Measurements from ENCODE around the gene KIF26B. TPM values are rescaled to one million over a fixed set of nuclear protein-coding genes. Genes with fewer than 3 reads are reported as not detected.

The KIF26B gene
- total and polyA plus RNA-seq, 2 donors: 0.43 to 1.6 TPM

- no peaks in the 10 kb centered on the region for H3K36me3 ChIP-seq (ENCODE audit: control insufficient read depth in 2 of 2, insufficient read depth in 2 of 2, low read length in 1 of 2)
- no peaks in the 10 kb centered on the region for H3K9me3 ChIP-seq (ENCODE audit: control insufficient read depth in 2 of 2, insufficient read depth in 1 of 2, low read length in 1 of 2)
- H3K4me3 ChIP-seq (ENCODE audit: low read length in 2 of 2): no peak overlapping the region
- no peaks in the 10 kb centered on the region for H3K27me3 ChIP-seq (ENCODE audit: control insufficient read depth in 2 of 2, insufficient read depth in 1 of 2, low read length in 1 of 2)
- WGBS: 95% methylated on average over 1 of the region's 1 CpG
- no peak overlapping the region for H3K27ac ChIP-seq (ENCODE audit: low read depth in 1 of 2, low read length in 1 of 2)
- DNase-seq (ENCODE audit: low read depth in 6 of 9, low spot score in 9 of 9): no peak
- H3K4me1 ChIP-seq (ENCODE audit: control insufficient read depth in 2 of 2, insufficient read depth in 2 of 2, low read length in 2 of 2): no peaks in the 10 kb centered on the region
Measured at GRCh38 chr1:245404527-245404926, 249.7 kb downstream of the KIF26B start.

GRCh38 chr1:245404952-245405351 lies 250.2 kb downstream of the KIF26B start:
- 94% methylated on average over 4 of the region's 4 CpGs for WGBS
- Histone ChIP-seq H3K36me3 (ENCODE audit: control insufficient read depth in 2 of 2, insufficient read depth in 2 of 2, low read length in 1 of 2) (no peaks in the 10 kb centered on the region), H3K4me1 (ENCODE audit: control insufficient read depth in 2 of 2, insufficient read depth in 2 of 2, low read length in 2 of 2) (no peaks in the 10 kb centered on the region), H3K4me3 (ENCODE audit: low read length in 2 of 2) (no peak overlapping the region), H3K27me3 (ENCODE audit: control insufficient read depth in 2 of 2, insufficient read depth in 1 of 2, low read length in 1 of 2) (no peaks in the 10 kb centered on the region), H3K9me3 (ENCODE audit: control insufficient read depth in 2 of 2, insufficient read depth in 1 of 2, low read length in 1 of 2) (no peaks in the 10 kb centered on the region), H3K27ac (ENCODE audit: low read depth in 1 of 2, low read length in 1 of 2) (no peak overlapping the region)
- DNase-seq (ENCODE audit: low read depth in 6 of 9, low spot score in 9 of 9): no peak

- no peak for DNase-seq (ENCODE audit: low read depth in 6 of 9, low spot score in 9 of 9)
- Histone ChIP-seq H3K27me3 (ENCODE audit: control insufficient read depth in 2 of 2, insufficient read depth in 1 of 2, low read length in 1 of 2) (no peaks in the 10 kb centered on the region), H3K4me3 (ENCODE audit: low read length in 2 of 2) (no peak overlapping the region), H3K9me3 (ENCODE audit: control insufficient read depth in 2 of 2, insufficient read depth in 1 of 2, low read length in 1 of 2) (no peaks in the 10 kb centered on the region), H3K36me3 (ENCODE audit: control insufficient read depth in 2 of 2, insufficient read depth in 2 of 2, low read length in 1 of 2) (no peaks in the 10 kb centered on the region), H3K4me1 (ENCODE audit: control insufficient read depth in 2 of 2, insufficient read depth in 2 of 2, low read length in 2 of 2) (no peaks in the 10 kb centered on the region), H3K27ac (ENCODE audit: low read depth in 1 of 2, low read length in 1 of 2) (no peak overlapping the region)
- 98% methylated on average over 2 of the region's 2 CpGs for WGBS
Measured at GRCh38 chr1:245406426-245406825, 251.6 kb downstream of the KIF26B start.

DNA sequence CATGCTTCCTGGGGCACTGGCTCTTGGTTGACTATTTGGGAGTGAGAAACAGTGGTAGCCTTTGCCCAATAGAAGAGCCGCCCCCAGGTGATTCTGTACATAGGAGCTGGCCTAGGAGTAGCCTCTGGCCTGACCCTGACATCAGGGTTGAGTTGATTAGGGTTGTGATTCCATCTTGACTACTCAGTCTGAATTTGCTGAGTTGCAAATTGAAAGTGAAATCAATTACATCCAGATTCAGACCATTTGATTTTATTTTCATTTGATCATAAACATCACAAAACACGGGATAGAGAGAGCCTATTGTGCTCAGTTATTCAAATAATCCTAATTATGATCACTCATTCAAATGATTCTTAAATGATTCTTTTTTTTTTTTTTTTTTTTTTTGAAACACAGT lies 253.2 kb downstream of the KIF26B start:
- DNase-seq (ENCODE audit: low read depth in 6 of 9, low spot score in 9 of 9): no peak
- no peak overlapping the region for H3K27ac ChIP-seq (ENCODE audit: low read depth in 1 of 2, low read length in 1 of 2)
- H3K27me3 ChIP-seq (ENCODE audit: control insufficient read depth in 2 of 2, insufficient read depth in 1 of 2, low read length in 1 of 2): no peaks in the 10 kb centered on the region
- no peaks in the 10 kb centered on the region for H3K36me3 ChIP-seq (ENCODE audit: control insufficient read depth in 2 of 2, insufficient read depth in 2 of 2, low read length in 1 of 2)
- H3K4me3 ChIP-seq (ENCODE audit: low read length in 2 of 2): no peak overlapping the region
- WGBS: 97% methylated on average over 2 of the region's 2 CpGs
- H3K9me3 ChIP-seq (ENCODE audit: control insufficient read depth in 2 of 2, insufficient read depth in 1 of 2, low read length in 1 of 2): no peaks in the 10 kb centered on the region
- H3K4me1 ChIP-seq (ENCODE audit: control insufficient read depth in 2 of 2, insufficient read depth in 2 of 2, low read length in 2 of 2): no peaks in the 10 kb centered on the region

- no peak for DNase-seq (ENCODE audit: low read depth in 6 of 9, low spot score in 9 of 9)
- Histone ChIP-seq H3K4me3 (ENCODE audit: low read length in 2 of 2) (no peak overlapping the region), H3K27me3 (ENCODE audit: control insufficient read depth in 2 of 2, insufficient read depth in 1 of 2, low read length in 1 of 2) (no peaks in the 10 kb centered on the region), H3K27ac (ENCODE audit: low read depth in 1 of 2, low read length in 1 of 2) (peak overlapping the region in 1 of 2 donors; percentile 37), H3K4me1 (ENCODE audit: control insufficient read depth in 2 of 2, insufficient read depth in 2 of 2, low read length in 2 of 2) (no peaks in the 10 kb centered on the region), H3K36me3 (ENCODE audit: control insufficient read depth in 2 of 2, insufficient read depth in 2 of 2, low read length in 1 of 2) (no peaks in the 10 kb centered on the region), H3K9me3 (ENCODE audit: control insufficient read depth in 2 of 2, insufficient read depth in 1 of 2, low read length in 1 of 2) (no peaks in the 10 kb centered on the region)
- WGBS: 92% methylated on average over 9 of the region's 9 CpGs
Measured at GRCh38 chr1:245409341-245410195, 254.8 kb downstream of the KIF26B start.

DNA sequence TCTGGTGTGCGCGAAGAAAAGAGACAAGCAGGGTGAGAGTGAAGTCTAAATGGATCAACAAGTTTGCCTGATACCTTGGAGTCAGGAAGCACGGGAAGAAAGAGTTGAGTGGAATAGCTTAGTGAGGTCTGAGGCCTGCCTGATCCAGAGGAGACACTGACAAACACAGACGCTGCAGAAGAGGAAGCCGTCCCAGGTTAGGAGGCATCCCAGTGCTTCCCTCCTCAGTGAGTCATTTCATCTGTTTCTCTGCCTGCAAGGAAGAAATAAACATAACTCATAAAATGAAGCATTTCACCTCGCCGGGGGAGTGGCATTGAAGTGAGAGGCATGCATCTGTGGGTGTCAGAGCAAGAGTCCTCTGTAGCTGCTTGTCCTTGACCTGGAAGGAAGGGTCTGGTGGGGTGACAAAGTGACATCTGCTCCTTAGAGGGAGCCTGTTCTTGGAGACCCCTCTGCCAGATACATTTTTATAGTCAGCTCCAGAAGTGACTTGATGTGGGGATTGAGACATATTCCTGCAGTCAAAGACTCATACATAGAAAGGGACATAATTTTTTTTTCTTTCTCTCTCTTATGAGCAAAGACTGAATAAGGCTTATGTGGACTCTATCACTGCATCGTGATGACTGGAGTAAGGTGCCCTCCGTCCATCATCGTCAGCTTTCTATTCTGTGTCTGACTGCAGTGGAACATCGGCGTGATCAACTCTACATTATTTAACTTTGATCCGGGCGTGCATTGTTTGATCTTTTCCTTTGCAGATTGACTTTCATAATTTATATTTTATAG lies 256.7 kb downstream of the KIF26B start:
- 89% methylated on average over 14 of the region's 14 CpGs for WGBS
- Histone ChIP-seq H3K4me1 (ENCODE audit: control insufficient read depth in 2 of 2, insufficient read depth in 2 of 2, low read length in 2 of 2) (no peaks in the 10 kb centered on the region), H3K9me3 (ENCODE audit: control insufficient read depth in 2 of 2, insufficient read depth in 1 of 2, low read length in 1 of 2) (no peaks in the 10 kb centered on the region), H3K27me3 (ENCODE audit: control insufficient read depth in 2 of 2, insufficient read depth in 1 of 2, low read length in 1 of 2) (no peaks in the 10 kb centered on the region), H3K27ac (ENCODE audit: low read depth in 1 of 2, low read length in 1 of 2) (no peak overlapping the region), H3K4me3 (ENCODE audit: low read length in 2 of 2) (no peak overlapping the region), H3K36me3 (ENCODE audit: control insufficient read depth in 2 of 2, insufficient read depth in 2 of 2, low read length in 1 of 2) (no peaks in the 10 kb centered on the region)
- DNase-seq (ENCODE audit: low read depth in 6 of 9, low spot score in 9 of 9): no peak

DNA sequence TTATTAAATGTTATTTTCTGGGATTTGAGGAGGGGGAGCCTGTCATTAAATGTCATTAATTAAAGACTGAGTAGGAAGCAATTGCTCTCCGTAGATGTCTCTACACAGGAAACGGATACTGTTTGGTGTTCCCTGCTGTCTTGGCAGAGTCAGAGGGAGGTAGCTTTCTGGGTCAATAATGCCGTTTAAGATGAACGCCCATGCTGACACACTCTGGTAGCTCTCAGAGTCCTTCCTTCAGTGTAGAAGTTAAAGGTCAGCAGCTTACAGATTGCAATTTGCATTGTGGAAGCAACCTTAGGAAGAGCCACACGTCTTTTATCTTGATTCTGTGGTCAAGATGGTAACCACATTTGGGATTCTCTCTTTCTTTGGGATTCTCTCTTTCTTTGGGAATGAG lies 257.5 kb downstream of the KIF26B start:
- 89% methylated on average over 5 of the region's 5 CpGs for WGBS
- Histone ChIP-seq H3K4me1 (ENCODE audit: control insufficient read depth in 2 of 2, insufficient read depth in 2 of 2, low read length in 2 of 2) (no peaks in the 10 kb centered on the region), H3K36me3 (ENCODE audit: control insufficient read depth in 2 of 2, insufficient read depth in 2 of 2, low read length in 1 of 2) (no peaks in the 10 kb centered on the region), H3K27ac (ENCODE audit: low read depth in 1 of 2, low read length in 1 of 2) (no peak overlapping the region), H3K9me3 (ENCODE audit: control insufficient read depth in 2 of 2, insufficient read depth in 1 of 2, low read length in 1 of 2) (no peaks in the 10 kb centered on the region), H3K27me3 (ENCODE audit: control insufficient read depth in 2 of 2, insufficient read depth in 1 of 2, low read length in 1 of 2) (no peaks in the 10 kb centered on the region), H3K4me3 (ENCODE audit: low read length in 2 of 2) (no peak overlapping the region)
- DNase-seq (ENCODE audit: low read depth in 6 of 9, low spot score in 9 of 9): no peak

GRCh38 chr1:245416781-245417180 lies 262.0 kb downstream of the KIF26B start:
- peaks cover 0 to 2% of the 10 kb centered on the region in 2 donors for H3K27me3 ChIP-seq (ENCODE audit: control insufficient read depth in 2 of 2, insufficient read depth in 1 of 2, low read length in 1 of 2)
- no peaks in the 10 kb centered on the region for H3K4me1 ChIP-seq (ENCODE audit: control insufficient read depth in 2 of 2, insufficient read depth in 2 of 2, low read length in 2 of 2)
- no peak overlapping the region for H3K4me3 ChIP-seq (ENCODE audit: low read length in 2 of 2)
- no peaks in the 10 kb centered on the region for H3K36me3 ChIP-seq (ENCODE audit: control insufficient read depth in 2 of 2, insufficient read depth in 2 of 2, low read length in 1 of 2)
- no peak for DNase-seq (ENCODE audit: low read depth in 6 of 9, low spot score in 9 of 9)
- H3K27ac ChIP-seq (ENCODE audit: low read depth in 1 of 2, low read length in 1 of 2): no peak overlapping the region
- no peaks in the 10 kb centered on the region for H3K9me3 ChIP-seq (ENCODE audit: control insufficient read depth in 2 of 2, insufficient read depth in 1 of 2, low read length in 1 of 2)
- WGBS: 98% methylated on average over 2 of the region's 2 CpGs

DNA sequence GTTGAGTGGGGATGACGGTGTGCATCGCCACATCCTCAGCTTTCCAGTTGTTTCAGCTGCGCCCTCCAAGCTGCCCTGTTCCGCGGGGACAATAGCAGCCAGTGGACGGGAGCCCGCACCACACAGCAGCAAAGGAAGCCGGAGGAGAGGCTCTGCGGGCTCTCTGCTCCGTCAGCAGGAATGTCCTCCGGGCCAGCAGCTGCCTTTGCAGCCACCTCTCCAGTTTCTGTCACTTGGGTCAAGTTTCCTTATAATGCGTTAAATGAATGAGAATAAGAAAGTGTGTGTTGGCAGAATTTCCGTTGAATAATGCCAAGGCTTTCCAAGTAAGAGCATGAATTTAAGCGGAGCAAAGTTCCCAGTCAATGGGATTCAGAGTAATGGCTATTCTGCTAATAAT lies 263.3 kb downstream of the KIF26B start:
- H3K27ac ChIP-seq (ENCODE audit: low read depth in 1 of 2, low read length in 1 of 2): no peak overlapping the region
- DNase-seq (ENCODE audit: low read depth in 6 of 9, low spot score in 9 of 9): no peak
- no peaks in the 10 kb centered on the region for H3K9me3 ChIP-seq (ENCODE audit: control insufficient read depth in 2 of 2, insufficient read depth in 1 of 2, low read length in 1 of 2)
- H3K4me3 ChIP-seq (ENCODE audit: low read length in 2 of 2): no peak overlapping the region
- H3K4me1 ChIP-seq (ENCODE audit: control insufficient read depth in 2 of 2, insufficient read depth in 2 of 2, low read length in 2 of 2): no peaks in the 10 kb centered on the region
- WGBS: 88% methylated on average over 14 of the region's 14 CpGs
- peaks cover 0 to 2% of the 10 kb centered on the region in 2 donors for H3K27me3 ChIP-seq (ENCODE audit: control insufficient read depth in 2 of 2, insufficient read depth in 1 of 2, low read length in 1 of 2)
- no peaks in the 10 kb centered on the region for H3K36me3 ChIP-seq (ENCODE audit: control insufficient read depth in 2 of 2, insufficient read depth in 2 of 2, low read length in 1 of 2)

All from thymus (tissue), 11 donors.